AG04450 (cell line): ENCODE results near the gene PPP2R5E. TPM values are rescaled to one million over a fixed set of nuclear protein-coding genes. Genes with fewer than 3 reads are reported as not detected.

ENCODE experiments used
- CTCF ChIA-PET: fragments of 300-600, 350-600 bp; formaldehyde crosslinking; extraction: SDS; loops from one replicate; lab custom pipeline; 2022; ENCODE audit warnings: antibody characterized with exemption, inconsistent platforms; lab: Charles Lee
- POLR2A ChIA-PET: fragments of 350-600 bp; formaldehyde crosslinking; extraction: SDS; loops from one replicate; lab custom pipeline; 2021; ENCODE audit warnings: antibody characterized with exemption, inconsistent platforms; lab: Yijun Ruan, JAX
- DNase-seq: peaks from one replicate; pipeline ENCODE4 v3.0.0-alpha.2; 2011; ENCODE audit warnings: low read depth, low spot score
- H3K27ac ChIP-seq: one replicate; pipeline ENCODE4 v1.5.1; 2012; ENCODE audit warnings: low read depth, low read length, control low read depth
- H3K27me3 ChIP-seq: one replicate; pipeline ENCODE4 v1.6.0; 2012; ENCODE audit warnings: low read length; ENCODE audit not compliant: control insufficient read depth, insufficient read depth
- H3K4me3 ChIP-seq: 2 replicates; pipeline ENCODE4 v1.5.1; 2011; ENCODE audit warnings: mild to moderate bottlenecking, low read depth, low read length, control low read depth
- H3K9me3 ChIP-seq: 2 replicates; pipeline ENCODE4 v1.5.1; 2012; ENCODE audit warnings: low read length; ENCODE audit not compliant: control insufficient read depth, insufficient read depth
- CTCF ChIP-seq: IDR thresholded peaks from 2 replicates; pipeline ENCODE4 v1.5.1; 2011; ENCODE audit warnings: low read depth, low read length, control low read depth, inconsistent platforms
- polyA plus RNA-seq: library from polyadenylated mRNA; depleted of rRNA; stranded (reverse); fragments of >200 nt; gene quantifications from 2 replicates; pipeline ENCODE4 v1.2.3, GENCODE V29; 2011

Gene PPP2R5E
- polyA plus RNA-seq, 1 experiment, result 20.3 TPM

DNA sequence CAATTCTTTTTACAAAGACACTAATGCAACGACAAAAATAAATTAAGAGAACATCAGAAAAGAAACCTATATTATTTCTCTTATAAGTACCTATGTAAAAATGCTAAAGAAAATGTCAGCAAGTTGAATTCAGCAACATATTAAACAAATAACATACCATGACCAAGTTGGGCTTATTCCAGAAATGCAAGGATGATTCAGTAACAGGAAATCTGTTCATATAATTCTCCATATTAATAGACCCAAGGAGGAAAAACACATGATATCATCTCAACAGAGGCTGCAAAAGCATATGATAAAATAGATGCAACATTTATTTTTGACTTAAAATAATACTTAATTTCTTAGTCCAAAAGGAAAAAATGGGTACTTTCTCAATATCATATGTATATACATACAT, 199.3 kb downstream of the PPP2R5E start:
- POLR2A ChIA-PET, result no interaction called here
- Histone ChIP-seq H3K27ac (no peak overlapping the region), H3K4me3 (no peak overlapping the region), H3K9me3 (no peaks in the 10 kb centered on the region), H3K27me3 (peaks cover 2% of the 10 kb centered on the region)
- TF ChIP-seq CTCF, result no peak
- DNase-seq, result no peak
- CTCF ChIA-PET, result no interaction called here

GRCh38 chr14:63342371-63342770, 200.8 kb downstream of the PPP2R5E start:
- ChIA-PET CTCF (no interaction called here), POLR2A (no interaction called here)
- DNase-seq, result no peak

GRCh38 chr14:63328787-63329737, 214.1 kb downstream of the PPP2R5E start:
- POLR2A ChIA-PET, result no interaction called here
- Histone ChIP-seq H3K27ac (no peak overlapping the region), H3K9me3 (no peaks in the 10 kb centered on the region), H3K27me3 (no peaks in the 10 kb centered on the region), H3K4me3 (no peak overlapping the region)
- no peak for TF ChIP-seq CTCF
- no peak for DNase-seq
- CTCF ChIA-PET, result no interaction called here

More at GRCh38 chr14:63342371-63342770, 200.8 kb downstream of the PPP2R5E start:
- H3K27me3 ChIP-seq, result no peaks in the 10 kb centered on the region
- no peak overlapping the region for H3K4me3 ChIP-seq
- H3K9me3 ChIP-seq, result no peaks in the 10 kb centered on the region
- TF ChIP-seq CTCF, result no peak
- no peak overlapping the region for H3K27ac ChIP-seq

DNA sequence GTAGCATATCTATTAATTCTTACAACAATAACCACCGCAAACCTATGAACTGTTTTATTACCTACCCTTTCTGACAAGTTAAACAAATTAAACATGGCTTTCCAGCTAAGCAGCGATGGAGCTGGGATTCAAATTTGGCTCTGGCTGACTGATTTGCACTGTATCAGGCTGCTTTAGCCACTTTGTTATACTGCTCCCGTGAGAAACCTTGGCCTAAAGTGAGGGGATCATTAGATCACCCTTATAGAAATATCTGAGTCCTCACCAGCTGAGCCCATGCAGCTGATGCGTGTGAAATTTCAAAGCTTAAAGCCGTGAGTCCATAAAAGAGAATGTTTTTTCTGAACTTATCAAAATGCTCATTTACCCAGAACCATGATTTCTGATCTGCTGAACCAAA, 216.3 kb downstream of the PPP2R5E start:
- CTCF ChIA-PET, result interaction anchor here (0.6 kb wide), 1 partner anchor 79 kb away, joined by 6 read pairs; no protein-coding TSS in a partner anchor
- Histone ChIP-seq H3K9me3 (no peaks in the 10 kb centered on the region), H3K27ac (no peak overlapping the region), H3K27me3 (no peaks in the 10 kb centered on the region), H3K4me3 (no peak overlapping the region)
- POLR2A ChIA-PET, result no interaction called here
- DNase-seq, result no peak
- TF ChIP-seq CTCF, result no peak

DNA sequence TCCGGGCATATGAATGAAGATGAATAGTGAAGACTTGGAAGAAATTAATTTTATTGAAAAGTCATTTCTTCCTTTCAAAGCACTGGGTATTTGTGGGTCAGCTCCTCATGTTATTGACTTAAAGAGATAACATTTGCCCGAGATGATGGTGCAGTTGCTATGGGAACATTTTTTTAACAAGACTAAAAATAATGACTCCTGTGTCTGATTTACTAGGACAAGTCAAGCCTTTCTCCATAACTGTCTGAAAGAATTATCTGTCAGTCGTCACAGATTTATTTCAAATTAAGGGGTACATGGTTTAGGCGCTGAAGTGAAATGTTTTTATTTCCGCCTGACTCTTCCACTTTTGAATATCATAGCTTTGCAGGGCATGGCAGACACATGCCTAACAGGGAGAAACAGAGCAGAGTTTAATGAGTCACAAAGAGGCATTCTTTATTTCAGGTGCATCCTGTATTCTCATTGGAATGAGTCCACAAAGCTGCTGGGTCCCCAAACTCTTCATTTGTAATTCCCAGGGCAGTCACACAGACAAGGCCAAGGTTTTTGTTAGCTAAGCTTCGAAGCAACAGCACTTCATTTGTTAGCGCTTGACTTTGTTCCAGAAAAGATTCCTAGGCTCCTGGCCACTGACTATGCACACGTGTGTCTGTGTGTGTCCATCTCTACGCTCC, 220.1 kb downstream of the PPP2R5E start:
- Histone ChIP-seq H3K4me3 (no peak overlapping the region), H3K9me3 (no peaks in the 10 kb centered on the region; the same call in 1 of the 2 replicates), H3K27ac (no peak overlapping the region), H3K27me3 (no peaks in the 10 kb centered on the region)
- DNase-seq, result no peak
- ChIA-PET POLR2A (no interaction called here), CTCF (interaction anchor here (1.7 kb wide), 1 partner anchor 14 kb away, joined by 4 read pairs; no protein-coding TSS in a partner anchor)
- TF ChIP-seq CTCF, result no peak
